SKM-1 treated with dmso at 0.1 percent for 144 hours (cell line): ENCODE measurements around the gene IL21R.
A peak's percentile ranks its signal among the peaks of the same experiment; 100 is the strongest.
"Not testable (repeated sequence)": the region's sequence is repeated elsewhere in the genome, so short reads cannot be mapped to it uniquely, and the experiment has no call there.

Source experiments
- DNase-seq: peaks from one replicate; lab custom pipeline; 2025; ENCODE audit not compliant: unreplicated experiment; lab: John Stamatoyannopoulos, UW

IL21R gene

DNA sequence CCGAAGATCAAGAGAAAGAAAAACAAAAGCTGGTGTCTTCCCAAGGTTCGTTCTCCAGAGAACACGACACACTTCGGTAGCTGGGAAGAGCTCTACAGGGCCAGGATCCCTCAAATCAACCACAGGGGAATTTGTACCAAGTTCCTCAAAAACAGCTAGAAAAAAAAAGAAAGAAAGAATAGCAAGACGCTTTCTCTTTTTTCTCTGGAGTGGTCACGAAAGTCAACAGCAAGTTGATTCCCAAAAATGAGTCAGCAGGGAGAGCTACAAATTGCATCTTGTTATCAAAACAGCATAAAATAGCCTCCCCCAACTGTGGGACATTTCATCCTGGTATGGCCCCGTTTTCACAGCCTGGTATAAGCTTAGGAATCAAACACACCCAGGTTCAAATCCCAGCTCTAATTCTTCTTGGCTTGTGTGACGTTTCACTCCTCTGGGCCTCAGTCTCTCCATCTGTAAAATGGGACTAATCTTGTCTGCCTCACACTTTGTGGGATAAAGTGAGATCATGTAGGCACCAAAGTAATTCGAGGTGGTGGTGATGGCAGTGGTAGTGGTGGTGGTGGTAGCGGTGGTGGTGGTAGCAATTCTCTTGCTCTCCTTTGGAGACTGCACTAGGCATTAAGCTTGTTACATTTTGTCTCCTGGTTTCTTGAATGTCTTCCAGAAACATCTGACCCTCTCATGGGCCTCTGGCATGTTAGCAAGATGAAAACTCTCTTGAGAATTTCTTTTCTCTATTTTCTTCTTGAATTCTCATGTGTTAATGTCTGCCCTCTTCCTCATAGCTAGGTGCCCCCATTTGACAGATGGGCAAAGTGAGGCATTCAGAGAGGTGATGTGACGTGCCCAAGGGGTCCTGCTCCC is 988 bp upstream of the IL21R start:
- DNase-seq, result no peak

DNA sequence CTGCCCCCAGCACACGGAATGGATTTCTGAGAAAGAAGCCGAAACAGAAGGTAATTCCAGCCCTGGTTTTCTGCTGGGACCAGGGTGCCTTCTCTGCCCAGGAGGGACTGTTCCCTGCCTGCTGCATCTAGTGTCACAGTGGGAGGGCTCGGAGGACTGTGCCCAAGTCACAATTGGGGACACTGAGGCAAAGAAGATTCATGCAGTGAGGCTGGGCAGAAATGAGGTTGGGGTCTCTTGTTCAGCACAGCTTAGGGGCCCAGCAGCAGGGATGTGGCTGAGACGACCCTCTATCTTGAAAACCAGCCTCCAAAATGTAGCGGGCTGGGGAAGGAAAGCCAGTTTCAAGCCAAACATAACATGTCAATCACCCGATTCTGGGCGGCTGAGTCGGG is 592 bp downstream of the IL21R start:
- no peak for DNase-seq

DNA sequence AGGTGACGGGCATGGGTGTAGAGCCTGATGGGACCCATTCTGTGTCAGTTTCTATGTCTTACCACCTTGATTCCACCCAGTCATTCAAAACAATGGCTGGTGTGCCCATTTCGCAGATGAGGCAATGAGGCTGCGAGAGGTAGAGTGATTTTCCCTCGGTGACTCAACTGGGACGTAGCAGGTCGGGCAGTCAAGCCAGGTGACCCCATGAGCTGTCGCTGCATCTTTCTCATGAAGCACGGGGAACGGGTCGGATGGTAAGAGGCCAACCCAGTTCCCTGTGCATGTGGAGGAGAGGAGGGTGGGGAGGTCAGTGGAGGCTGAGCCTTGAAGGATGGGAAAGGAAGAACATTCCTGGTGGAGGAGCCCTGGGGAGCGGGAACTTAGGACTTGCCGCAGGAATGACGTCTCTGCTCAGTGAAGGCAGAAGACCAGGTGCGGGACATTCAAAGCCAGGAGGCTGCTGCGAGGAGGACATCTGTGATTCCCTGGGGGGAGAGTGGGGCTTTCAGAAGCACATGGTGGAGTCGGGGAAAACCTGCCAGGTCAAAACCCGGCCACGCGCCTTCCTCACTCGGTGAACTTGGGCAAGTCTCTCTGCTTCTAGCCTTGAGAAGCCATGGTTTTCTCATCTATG is 1.1 kb downstream of the IL21R start:
- no peak for DNase-seq

DNA sequence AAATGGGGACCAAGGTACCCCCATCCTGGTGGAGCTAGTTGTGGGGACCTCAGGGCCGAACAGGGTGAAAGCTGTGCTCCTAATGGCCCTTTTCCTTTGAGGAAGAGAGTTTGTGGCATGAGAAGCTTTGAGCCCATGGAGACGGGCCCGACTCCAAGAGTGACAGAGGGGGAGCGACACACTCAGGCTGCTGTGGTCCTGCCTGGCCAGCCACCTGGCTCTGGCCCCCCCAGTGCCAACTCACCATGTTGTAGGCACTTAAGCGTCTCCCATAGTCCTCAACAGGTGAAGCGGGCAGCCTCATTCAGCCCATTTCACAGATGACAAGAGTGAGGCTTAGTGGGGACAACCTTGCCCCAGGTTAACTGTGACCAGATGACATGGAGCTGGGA is 1.6 kb downstream of the IL21R start:
- no peak for DNase-seq

DNA sequence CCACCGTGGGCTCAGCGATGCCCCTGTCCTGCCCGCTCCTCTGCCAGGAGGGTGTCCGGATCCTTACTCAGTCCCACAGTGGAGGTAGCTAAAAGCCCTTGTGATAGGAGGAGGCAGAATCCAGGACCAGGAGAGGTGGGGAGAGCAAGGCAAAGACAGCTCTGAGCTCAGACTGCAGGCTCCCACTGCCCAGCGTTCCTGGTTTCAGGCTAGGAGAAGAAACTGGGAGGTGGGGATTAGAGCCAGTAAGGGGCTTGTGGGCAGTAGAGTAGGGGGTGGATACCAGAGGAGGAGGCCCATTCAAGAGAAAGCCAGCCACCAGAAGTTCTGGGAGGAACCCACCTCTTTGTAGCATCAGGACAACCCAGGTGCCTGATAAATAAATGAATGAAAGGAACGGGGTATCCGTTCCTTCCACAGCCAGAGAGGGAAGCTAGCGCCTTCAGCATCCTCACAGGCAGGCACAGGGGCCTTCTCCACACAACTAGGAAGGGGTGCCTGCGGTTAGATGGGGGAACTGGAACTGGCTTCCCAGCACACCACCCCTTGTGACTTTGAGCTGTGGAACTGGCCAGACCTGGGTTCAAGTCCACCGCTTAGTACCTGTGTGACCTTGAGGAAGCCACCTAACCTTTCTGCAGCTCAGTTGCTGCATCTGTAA is 2.3 kb downstream of the IL21R start:
- DNase-seq, result no peak

DNA sequence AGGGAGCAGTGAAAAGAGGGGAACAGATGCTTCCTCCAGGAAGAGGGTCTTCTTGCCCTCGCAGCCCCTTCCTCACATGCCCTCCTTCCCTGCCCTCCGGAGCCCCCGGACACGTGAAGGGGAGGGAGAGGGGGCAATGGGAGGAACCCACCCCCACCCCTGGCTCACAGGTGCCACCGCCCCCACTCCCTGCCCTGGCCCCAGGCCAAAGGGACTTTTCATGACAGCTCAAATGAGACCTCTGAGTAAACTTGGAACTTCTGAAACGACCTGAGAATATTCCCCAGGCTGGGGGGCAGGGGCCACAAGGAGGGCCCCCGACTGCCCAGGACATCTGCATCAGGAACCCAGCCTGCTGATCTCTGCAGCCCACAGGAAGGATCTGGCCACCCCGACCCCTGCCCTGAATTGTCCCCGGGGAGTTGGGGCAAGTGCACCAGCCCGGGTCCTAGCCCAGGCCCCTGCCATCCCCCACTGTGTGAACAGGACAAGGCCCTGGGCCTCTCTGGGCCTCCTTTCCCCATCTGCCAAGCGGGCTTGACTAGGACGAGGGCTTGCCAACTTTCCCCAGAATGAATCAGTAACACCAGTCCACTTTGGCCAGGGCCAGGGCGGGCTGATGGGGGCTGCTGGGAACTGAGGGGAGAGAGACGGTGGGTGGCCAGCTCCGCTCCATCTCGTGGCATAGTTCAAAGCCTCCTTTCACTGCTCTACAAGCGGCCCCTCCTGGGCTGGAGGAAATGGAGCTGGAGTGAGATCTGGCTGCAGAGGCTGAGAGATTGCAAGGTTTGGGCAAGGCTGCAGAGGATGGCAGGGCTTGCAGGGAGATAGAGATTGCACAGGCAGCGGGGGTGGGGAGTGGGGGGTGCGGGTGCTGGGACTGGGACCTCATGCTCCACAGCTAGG is 3.8 kb downstream of the IL21R start:
- no peak for DNase-seq

DNA sequence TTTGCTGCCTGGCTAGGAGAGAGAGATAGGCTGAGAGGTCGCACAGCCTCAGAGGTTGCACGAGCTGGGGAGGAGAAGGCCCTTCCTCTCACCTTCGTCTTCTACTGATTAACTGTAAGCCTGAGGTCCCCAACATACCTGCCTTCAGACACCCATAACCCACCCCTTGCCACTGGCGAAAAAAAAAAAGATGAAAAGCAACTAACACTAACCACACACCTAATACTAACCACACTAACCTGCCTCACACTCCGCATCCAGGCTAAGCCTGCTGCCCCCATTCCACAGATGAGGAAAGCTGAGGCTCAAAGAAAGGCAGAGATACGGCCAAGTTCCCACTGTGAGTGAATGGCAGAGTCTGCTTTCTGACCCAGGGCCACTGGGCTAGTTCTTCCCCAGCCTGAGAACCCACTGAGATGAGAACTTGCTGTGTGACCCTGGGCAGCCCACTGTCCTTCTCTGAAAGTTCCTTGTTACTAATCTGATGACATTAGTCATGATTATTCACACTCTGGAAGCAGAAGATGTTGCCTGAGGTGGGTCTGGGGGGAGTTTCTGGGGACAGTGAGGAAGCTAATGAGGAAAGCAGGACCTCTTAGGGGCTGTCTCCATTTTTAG is 4.6 kb downstream of the IL21R start:
- no peak for DNase-seq

DNA sequence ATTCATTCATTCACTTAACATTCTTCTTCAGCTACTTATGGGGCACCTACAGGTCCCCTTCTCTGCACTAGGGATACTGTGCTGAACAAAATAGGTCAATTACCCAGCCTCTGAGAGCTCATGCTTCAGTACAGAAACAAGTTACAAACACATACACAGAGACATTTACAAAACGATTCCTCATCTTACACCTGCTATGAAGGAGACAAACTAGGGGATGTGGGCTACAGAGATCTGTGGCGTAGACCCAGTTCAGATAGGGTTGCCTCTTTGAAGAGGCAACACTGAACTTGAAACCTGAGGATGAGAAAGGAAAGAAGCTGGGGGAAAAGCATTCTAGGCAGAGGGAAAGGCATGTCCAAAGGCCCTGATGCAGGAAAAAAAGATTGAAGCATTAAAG is 5.2 kb downstream of the IL21R start:
- no peak for DNase-seq

DNA sequence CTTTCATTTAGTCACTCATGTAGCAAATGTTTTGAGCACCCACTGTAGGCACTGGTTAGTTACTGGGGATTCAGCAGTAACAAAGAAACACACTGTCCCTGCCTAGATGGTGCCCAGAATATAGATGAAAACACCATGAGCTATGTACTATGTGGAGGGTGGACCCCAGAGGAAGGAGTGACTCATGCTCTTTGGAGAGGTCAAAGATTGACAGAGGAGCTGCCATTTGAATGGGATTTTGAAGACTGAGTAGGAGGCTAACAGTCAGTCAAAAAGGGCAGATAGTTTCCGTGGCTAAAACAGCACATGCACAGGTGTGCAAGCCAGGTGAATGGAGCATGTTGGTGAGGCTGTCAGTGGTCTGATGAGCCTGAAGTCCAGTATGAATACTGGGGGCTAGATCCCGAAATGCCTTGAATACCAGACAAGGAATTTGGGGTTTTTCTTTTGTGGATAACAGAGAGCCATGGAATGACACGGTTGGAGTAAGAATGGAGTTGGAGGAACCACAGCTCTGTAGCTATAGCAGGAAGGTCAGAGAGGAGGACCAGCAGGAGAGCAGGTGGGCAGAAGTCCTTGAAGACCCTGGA is 6.1 kb downstream of the IL21R start:
- DNase-seq, result no peak

DNA sequence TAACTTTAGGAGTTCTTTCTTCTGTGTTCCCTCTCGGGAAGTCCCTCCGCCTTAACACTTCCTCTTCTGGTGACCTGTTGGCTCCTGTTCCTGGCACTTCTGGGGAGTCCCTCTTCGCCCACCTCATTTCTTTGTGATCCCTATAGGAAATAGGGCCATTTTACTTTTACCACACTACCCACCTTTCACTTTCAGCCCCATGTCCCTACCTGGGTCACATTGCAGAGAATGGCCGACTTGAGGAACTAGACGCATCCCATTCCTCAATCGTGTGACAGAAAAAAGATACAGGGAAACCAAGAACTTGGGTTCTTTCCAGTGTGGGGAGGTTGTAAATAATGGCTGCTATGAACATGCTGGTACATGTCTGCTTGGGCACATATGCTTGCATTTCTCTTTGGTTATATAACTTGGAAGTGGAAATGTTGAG is 6.6 kb downstream of the IL21R start:
- no peak for DNase-seq

DNA sequence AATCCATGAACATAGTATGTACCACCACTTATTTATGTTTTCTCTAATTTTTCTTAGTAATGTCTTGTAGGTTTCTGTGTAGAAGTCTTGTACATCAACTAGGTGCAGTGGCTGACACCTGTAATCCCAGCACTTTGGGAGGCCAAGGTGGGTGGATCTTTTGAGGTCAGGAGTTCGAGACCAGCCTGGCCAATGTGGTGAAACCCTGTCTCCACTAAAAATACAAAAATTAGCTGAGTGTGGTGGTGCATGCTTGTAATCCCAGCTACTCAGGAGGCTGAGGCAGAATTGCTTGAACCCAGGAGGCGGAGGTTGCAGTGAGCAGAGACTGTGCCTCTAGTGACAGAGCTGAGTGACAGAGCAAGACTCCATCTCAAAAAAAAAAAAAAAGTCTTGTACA is 8.0 kb downstream of the IL21R start:
- not testable (repeated sequence) for DNase-seq

DNA sequence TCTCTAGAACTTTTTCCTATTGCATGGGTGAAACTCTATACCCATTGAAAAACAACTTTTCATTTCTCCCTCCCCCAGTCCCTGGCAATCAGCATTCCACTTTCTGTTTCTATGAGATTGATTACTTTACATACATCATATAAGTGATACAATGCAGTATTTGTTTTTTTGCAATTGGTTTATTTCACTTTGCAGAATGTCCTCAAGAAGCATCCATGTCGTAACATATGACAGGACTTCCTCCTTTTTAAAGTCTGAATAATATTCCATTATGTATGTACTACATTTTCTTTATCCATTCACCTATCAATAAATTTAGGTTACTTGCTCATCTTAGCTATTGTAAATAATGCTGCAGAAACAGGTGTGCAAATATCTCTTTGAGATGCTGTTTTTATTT is 8.8 kb downstream of the IL21R start:
- DNase-seq, result peak; percentile 27

DNA sequence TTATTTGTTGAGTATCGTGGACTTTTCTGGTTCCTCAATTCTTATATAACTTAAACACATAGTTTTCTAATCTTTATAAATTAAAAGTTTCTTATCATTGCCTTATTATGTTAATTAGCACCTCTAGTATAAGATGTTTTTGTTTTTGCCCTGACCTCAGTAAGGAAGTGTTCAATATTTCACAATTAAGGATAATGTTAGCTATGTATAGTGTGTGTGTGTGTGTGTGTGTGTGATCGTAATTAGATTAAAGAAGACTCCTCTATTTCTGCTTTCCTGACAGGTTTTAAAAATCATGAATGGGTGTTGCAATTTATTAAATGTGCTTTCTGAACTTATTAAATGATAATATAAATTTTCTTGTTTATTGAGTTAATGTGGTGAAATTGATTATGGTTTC is 12.0 kb downstream of the IL21R start:
- DNase-seq, result no peak

DNA sequence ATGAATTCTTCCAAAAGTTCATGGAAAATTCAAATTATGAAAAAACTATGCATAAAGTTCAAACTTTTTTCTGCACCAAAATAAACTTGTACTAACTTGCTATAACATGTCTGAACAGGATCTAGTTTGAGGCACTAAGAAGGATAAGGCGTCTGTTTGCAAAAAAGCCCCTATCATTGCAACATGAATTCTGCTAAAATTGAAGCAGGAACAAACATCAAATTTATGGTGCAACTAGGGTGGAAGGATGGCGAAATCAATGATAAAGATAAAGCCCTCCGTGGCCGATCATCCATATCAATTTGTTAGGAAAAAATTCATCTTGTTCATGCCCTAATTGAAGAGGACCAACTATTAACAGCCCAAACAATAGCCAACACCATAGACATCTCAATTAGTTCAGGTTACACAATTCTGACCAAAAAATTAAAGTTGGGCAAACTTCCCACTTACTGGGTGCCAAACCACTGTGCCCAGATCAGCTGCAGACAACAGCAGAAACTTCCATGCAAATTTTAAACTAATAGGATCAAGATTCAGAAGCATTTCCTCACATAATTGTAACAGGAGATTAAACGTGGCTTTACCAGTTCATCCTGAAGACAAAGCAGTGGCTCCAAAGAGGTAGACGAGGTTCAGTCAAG is 12.9 kb downstream of the IL21R start:
- DNase-seq, result peak; percentile 59

DNA sequence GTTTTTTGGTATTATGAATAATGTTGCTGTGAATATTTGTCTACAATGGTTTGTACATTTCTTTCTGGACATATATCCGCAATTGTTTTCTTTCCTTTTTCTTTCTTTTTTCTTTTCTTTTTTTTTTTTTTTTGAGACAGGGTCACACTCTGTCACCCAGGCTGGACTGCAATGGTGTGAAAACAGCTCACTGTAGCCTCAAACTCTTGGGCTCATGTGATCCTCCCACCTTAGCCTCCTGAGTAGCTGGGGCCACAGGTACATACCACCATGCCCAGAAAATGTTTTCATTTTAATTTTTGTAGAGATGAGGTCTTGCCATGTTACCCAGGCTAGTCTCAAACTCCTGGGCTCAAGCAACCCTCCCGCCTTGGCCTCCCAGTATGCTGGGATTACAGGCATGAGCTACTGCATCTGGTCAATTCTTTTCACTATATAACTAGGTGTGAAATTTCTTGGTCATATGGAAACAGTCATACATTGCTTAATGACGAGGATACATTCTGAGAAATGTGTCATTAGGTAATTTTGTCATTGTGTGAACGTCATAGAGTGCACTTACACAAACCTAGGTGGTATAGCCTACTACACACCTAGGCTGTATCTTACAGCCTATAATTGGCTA is 15.2 kb downstream of the IL21R start:
- no peak for DNase-seq

DNA sequence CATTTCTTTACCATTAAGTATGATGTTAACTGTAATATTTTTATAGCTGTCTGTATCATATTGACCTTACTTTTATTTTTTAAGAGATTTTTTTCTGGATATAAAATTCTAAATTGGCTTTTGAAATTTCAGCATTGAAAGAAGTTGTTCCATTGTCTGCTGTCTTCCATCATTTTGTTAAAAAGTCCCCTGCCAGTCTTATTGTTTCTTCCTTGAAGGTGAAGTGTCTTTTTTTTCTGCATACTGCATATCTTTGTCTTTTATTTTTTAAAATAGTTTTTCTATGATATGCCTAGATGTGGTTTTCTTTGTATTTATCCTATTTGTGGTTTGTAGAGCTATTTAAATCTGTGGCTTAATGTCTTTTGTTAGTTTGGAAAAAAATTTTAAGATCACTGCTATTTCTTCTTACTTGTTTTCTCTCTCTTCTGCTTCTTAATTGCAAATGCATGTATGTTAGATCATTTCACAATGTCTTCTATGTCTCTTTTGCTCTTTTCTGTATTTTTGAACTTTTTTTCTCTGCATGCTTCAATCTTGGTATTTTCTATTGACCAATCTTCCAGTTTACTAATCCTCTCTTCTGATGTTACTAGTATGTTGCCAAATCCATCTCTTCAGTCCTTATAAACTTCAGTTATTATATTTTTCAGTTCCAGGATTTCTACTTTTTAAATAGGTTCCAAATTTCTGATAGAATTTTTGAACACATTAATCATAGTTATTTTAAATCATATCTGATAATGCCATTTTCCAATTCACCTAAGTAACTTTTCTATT is 20.2 kb downstream of the IL21R start:
- DNase-seq, result peak; percentile 42

DNA sequence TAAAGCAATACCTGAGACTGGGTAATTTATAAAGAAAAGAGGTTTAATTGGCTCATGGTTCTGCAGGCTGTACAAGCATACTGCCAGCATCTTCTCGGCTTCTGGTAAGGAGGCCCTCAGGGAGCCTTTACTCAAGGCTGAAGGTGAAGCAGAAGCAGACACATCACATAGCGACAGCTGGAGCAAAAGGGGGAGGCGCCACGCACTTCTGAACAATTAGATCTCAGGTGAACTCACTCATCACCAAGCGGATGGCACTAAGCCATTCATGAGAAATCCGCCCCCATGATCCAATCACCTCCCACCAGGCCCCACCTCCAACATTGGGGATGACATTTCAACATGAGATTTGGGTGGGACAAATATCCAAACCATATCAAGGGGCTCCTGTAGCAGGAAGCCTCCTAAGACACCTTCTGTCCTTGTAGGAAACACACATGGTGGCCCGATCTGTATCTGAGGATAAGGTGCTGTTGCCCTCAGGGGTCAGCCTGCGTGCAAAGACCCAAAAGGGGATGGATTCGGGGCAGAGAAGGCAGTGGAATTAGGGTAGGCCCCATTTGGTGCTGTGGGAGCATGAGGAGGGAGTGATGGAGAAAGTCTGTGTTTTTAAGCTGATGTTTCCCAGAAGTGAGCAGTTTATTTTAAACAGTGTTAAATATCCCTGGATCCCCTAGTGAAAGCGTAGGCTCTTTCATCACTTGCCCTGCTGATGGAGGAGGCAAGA is 23.0 kb downstream of the IL21R start:
- no peak for DNase-seq

DNA sequence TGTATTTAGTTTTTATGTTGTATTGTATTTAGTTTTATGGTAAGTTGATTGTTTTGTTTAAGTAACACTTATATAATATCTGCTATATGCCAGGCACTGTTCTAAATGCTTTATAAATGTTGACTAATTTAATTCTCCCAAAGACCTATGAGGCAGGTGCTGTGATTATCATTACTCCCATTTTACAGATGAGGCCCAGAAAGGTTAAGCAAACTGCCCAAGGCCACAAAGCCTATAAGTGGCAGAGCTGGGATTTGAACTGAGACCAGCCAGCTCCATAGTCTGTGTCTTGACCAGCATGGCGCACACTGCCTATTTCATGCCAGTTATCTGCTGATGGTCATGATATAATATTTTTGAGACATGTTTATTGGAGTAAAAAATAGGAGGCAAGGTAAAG is 24.0 kb downstream of the IL21R start:
- no peak for DNase-seq
